HEK293T (cell line): Measurements from ENCODE around the gene TMEM106C.

Source experiments
- CTCF ChIA-PET: fragments of 350-600 bp; formaldehyde crosslinking; extraction: SDS; loops from one replicate; lab custom pipeline; 2021; ENCODE audit warnings: antibody characterized with exemption, inconsistent platforms; lab: Yijun Ruan, JAX
- POLR2A ChIA-PET: fragments of 350-600 bp; formaldehyde crosslinking; extraction: SDS; loops from one replicate; lab custom pipeline; 2020; ENCODE audit warnings: antibody characterized with exemption, inconsistent platforms; lab: Yijun Ruan, JAX
- DNase-seq: peaks from one replicate; pipeline ENCODE4 v3.0.0; 2012; ENCODE audit warnings: mixed read lengths; ENCODE audit errors: extremely low spot score
- ARNT ChIP-seq: fragments of 450-650 bp; IDR thresholded peaks from 2 replicates; pipeline ENCODE4 v1.6.1; 2017; ENCODE audit warnings: mild to moderate bottlenecking
- BHLHE40 ChIP-seq: fragments of 450-650 bp; IDR thresholded peaks from 2 replicates; pipeline ENCODE4 v1.6.1; 2016; ENCODE audit warnings: mild to moderate bottlenecking, moderate library complexity, borderline replicate concordance
- CTBP1 ChIP-seq: fragments of 450-650 bp; IDR thresholded peaks from 2 replicates; pipeline ENCODE4 v1.6.1; 2016; ENCODE audit warnings: borderline replicate concordance
- ELF4 ChIP-seq: fragments of 450-650 bp; IDR thresholded peaks from 2 replicates; pipeline ENCODE4 v1.6.1; 2017; ENCODE audit warnings: antibody characterized with exemption
- FOXA1 ChIP-seq: fragments of 450-650 bp; IDR thresholded peaks from 2 replicates; pipeline ENCODE4 v1.6.1; 2016; ENCODE audit warnings: mild to moderate bottlenecking
- FOXK2 ChIP-seq: fragments of 450-650 bp; IDR thresholded peaks from 2 replicates; pipeline ENCODE4 v1.6.1; 2016; ENCODE audit warnings: mild to moderate bottlenecking
- FOXM1 ChIP-seq: fragments of 450-650 bp; IDR thresholded peaks from 2 replicates; pipeline ENCODE4 v1.6.1; 2017; ENCODE audit warnings: mild to moderate bottlenecking, borderline replicate concordance
- HDGF ChIP-seq: fragments of 450-650 bp; IDR thresholded peaks from 2 replicates; pipeline ENCODE4 v1.6.1; 2017; ENCODE audit warnings: antibody characterized with exemption, borderline replicate concordance
- L3MBTL2 ChIP-seq: fragments of 450-650 bp; conservative IDR thresholded peaks from 2 replicates; pipeline ENCODE4 v1.6.1; 2016; ENCODE audit warnings: mild to moderate bottlenecking
- LEF1 ChIP-seq: fragments of 450-650 bp; IDR thresholded peaks from 2 replicates; pipeline ENCODE4 v1.6.1; 2017; ENCODE audit warnings: mild to moderate bottlenecking, borderline replicate concordance
- NFRKB ChIP-seq: fragments of 450-650 bp; IDR thresholded peaks from 2 replicates; pipeline ENCODE4 v1.6.1; 2016; ENCODE audit warnings: mild to moderate bottlenecking, moderate library complexity
- PKNOX1 ChIP-seq: fragments of 450-650 bp; IDR thresholded peaks from 2 replicates; pipeline ENCODE4 v1.6.1; 2016
- SP1 ChIP-seq: fragments of 450-650 bp; IDR thresholded peaks from 2 replicates; pipeline ENCODE4 v1.6.1; 2017
- SUZ12 ChIP-seq: fragments of 450-650 bp; IDR thresholded peaks from 2 replicates; pipeline ENCODE4 v1.6.1; 2016; ENCODE audit warnings: mild to moderate bottlenecking
- TARDBP ChIP-seq: fragments of 450-650 bp; IDR thresholded peaks from 2 replicates; pipeline ENCODE4 v1.6.1; 2016
- ZNF384 ChIP-seq: fragments of 450-650 bp; IDR thresholded peaks from 2 replicates; pipeline ENCODE4 v1.6.1; 2016

Gene TMEM106C, protein sequence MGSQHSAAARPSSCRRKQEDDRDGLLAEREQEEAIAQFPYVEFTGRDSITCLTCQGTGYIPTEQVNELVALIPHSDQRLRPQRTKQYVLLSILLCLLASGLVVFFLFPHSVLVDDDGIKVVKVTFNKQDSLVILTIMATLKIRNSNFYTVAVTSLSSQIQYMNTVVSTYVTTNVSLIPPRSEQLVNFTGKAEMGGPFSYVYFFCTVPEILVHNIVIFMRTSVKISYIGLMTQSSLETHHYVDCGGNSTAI

GRCh38 chr12:47963340-47964040, at the start of gene TMEM106C:
Gene TMEM106C, plus strand, starts transcription at chr12:47963596. Its CDS starts 641 bp downstream, at chr12:47964237.
- ChIA-PET POLR2A (interaction anchor here (0.7 to 2.3 kb wide), 6 partner anchors 10 to 194 kb away, joined by 3 to 9 read pairs (median 4); partner anchors contain the start of genes ASB8 and VDR), CTCF (interaction anchor here (0.6 to 2.1 kb wide), 13 partner anchors 9 to 196 kb away, joined by 3 to 10 read pairs (median 4); no protein-coding TSS in a partner anchor)
- TF ChIP-seq L3MBTL2 (peak; percentile 93), CTBP1 (no peak)
- peak; percentile 99 for DNase-seq

DNA sequence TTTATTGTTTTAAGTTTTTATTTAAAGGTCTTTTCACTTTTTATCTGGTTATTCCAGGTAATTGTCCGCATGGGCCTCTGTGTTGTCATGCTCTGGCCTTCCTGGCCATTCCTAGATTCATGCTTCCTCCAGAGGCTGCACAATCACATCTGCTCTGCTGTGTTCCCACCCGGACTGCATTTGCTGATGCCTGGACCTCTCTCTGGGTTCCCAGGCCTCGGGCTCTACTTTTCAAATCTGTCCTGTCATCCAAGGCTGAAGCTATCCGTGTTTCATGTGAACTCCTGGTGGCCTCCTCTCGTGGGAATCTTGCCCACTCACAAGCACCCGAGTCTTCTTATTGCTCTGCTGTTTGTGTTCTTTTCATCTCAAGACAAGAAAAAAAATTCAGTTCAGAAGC, 42.5 kb upstream of the TMEM106C start:
- DNase-seq, result no peak
- ChIA-PET CTCF (no interaction called here), POLR2A (interaction anchor here (0.9 kb wide), 1 partner anchor 17 kb away, joined by 3 read pairs; no protein-coding TSS in a partner anchor)
- TF ChIP-seq FOXM1, result no peak

GRCh38 chr12:47921907-47922306, 41.5 kb upstream of the TMEM106C start:
- TF ChIP-seq ZNF384 (no peak), LEF1 (no peak), NFRKB (no peak), BHLHE40 (no peak), SP1 (no peak), TARDBP (no peak), PKNOX1 (no peak), L3MBTL2 (no peak), CTBP1 (no peak), ELF4 (no peak), SUZ12 (no peak)
- POLR2A ChIA-PET, result no interaction called here
- CTCF ChIA-PET, result no interaction called here
- no peak for DNase-seq

DNA sequence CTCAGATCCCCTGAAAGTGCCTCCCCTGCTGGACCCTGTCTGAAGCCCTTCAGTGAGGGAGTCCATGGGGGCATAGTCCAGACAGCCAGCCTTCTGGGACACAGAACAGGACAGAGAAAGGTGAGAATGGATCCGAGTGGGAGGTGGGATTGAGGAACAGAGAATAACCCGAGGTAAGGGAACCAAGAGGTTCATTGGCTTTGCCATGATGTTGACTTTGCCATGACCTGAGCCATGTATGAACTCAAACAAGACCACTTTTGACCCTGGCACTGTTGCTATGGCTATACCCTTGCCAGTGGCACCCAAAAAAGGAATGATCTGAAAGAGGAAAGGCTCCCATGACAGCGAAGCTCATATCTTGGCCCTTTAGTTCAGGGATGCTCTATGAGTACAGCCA, 36.0 kb upstream of the TMEM106C start:
- DNase-seq, result no peak
- TF ChIP-seq L3MBTL2, result no peak
- no peak for TF ChIP-seq ELF4
- TF ChIP-seq NFRKB, result no peak
- no peak for TF ChIP-seq HDGF
- POLR2A ChIA-PET, result no interaction called here
- CTCF ChIA-PET, result no interaction called here

- ChIA-PET CTCF (interaction anchor here (0.7 kb wide), 1 partner anchor 24 kb away, joined by 3 read pairs; no protein-coding TSS in a partner anchor), POLR2A (no interaction called here)
- DNase-seq, result no peak
- TF ChIP-seq ELF4 (no peak), TARDBP (no peak), ZNF384 (no peak), FOXK2 (no peak), CTBP1 (no peak), LEF1 (no peak), L3MBTL2 (no peak), NFRKB (no peak), FOXM1 (no peak), BHLHE40 (no peak)
Observed at GRCh38 chr12:47930634-47931033, 32.8 kb upstream of the TMEM106C start.

GRCh38 chr12:47931187-47931586, 32.2 kb upstream of the TMEM106C start:
- ChIA-PET POLR2A (no interaction called here), CTCF (interaction anchor here (0.7 kb wide), 1 partner anchor 23 kb away, joined by 3 read pairs; no protein-coding TSS in a partner anchor)
- no peak for TF ChIP-seq ZNF384
- no peak for DNase-seq

DNA sequence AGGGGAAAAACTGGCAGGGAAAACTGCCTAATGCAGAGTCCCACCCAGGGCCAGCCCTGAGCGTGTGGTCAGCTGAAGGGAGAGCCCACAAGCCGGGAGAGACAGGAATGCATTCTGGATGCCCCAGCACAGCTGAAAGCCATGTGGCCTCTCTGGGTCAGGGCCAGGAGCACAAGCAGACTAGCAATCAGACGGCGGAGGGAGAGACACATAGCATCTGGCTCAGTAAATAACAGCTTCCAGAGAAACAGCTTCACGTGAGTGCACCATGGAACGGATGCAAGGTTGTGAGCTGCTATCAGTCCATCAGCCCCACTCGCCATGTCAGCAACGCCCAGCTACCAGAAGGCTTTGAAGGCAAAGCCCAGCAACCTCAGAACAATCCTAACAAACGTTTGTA, 28.2 kb upstream of the TMEM106C start:
- ChIA-PET POLR2A (no interaction called here), CTCF (interaction anchor here (1.1 kb wide), 1 partner anchor 14 kb away, joined by 3 read pairs; no protein-coding TSS in a partner anchor)
- no peak for TF ChIP-seq FOXA1
- no peak for TF ChIP-seq TARDBP
- no peak for TF ChIP-seq SUZ12
- TF ChIP-seq PKNOX1, result no peak
- no peak for TF ChIP-seq ELF4
- no peak for TF ChIP-seq FOXK2
- TF ChIP-seq LEF1, result no peak
- no peak for TF ChIP-seq FOXM1
- TF ChIP-seq ZNF384, result no peak
- no peak for TF ChIP-seq L3MBTL2
- no peak for TF ChIP-seq CTBP1
- no peak for TF ChIP-seq SP1
- TF ChIP-seq HDGF, result no peak
- TF ChIP-seq NFRKB, result no peak
- no peak for TF ChIP-seq ARNT
- TF ChIP-seq BHLHE40, result no peak
- no peak for DNase-seq
